Inflammatory macrophage (primary cell): ENCODE results near the gene ZIK1.
A peak's percentile ranks its signal among the peaks of the same experiment; 100 is the strongest.

ENCODE experiments used
- DNase-seq, 2 donors: peaks; one replicate each; pipeline ENCODE4 v3.0.0-alpha.2; 2020 to 2022

ZIK1 gene

DNA sequence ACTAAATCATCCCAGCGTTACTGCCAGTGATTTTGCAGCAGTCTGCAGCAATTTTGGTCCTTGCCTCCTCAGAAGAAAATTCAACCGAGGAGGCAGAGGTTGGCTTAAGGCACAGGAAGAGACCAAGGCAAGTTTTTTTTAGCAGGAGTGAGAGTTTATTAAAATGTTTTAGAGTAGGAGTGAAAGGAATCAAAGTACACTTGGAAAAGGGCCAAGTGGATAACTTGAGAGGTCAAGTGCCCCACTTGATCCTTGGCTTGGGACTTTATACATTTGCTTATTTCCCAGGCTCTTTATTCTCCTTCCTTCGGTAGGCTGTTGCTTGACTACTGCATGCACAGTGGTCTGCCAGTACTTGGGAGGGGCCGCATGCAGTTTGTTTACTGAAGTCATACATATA, 27.2 kb downstream of the ZIK1 start:
- DNase-seq: no peak

DNA sequence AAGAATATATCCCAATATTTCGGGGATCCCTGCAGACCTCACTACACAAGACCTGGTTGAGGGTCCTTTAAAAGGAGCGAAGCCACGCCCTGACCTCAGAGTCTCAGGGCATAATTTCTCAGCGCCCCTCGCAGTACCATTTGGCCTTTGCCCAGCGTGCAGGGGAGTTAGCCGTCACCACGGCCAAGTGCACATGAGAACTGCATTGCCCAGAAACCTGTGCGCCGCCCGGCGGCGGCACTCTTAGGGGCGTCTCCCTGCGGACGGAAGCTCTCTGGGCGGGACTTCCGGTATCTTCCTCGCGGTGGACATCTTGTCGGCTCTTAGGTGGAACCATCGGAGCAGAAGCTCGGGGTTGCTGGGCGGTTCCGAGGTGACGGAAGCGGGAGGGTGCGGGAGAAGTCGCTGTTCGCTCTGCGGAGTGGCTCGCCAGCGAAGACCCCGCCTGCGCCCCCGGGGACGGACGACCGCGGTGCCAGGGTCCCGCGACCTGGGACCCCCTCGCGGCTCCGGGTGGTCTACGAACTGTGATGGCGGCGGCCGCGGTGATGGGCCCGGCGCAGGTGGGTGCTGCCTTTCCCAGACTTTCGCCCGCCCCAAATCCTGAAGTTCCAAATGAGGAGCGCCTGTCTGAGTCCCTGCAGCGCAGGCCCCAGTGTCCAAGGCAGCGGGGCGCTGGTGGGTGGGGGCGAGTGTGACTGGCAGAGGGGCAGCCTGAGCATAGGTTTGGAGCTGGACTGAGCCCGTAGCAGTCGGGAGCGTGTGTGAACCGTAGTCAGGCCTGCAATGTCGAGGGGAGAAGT, 30.2 kb downstream of the ZIK1 start, which contains the start of gene ZNF134:
Gene ZNF134, plus strand, starts transcription at position 302 of the 803 bp plus-strand sequence. CDS start 5,227 bp downstream, outside the sequence.
- DNase-seq: peak; percentile 93 to 95

DNA sequence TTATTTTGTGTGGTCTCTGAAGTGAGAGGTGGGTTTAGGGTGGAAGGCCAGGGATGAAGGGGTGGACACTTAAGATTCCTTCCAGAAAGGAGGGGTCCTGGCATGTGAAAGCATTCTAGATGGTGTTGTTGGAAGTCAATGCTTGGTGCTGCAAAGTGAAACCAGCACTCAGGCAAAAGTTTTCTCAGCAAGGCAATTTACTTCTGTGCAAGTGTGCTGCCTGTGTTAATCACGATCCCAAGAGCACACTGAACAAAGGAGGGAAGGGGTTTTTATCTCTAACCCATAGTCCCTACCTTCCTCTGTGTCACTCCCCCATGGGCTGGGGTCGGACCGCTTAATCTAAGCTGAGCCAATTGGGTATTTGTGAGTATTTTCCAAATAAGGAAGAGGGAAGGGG, 31.4 kb downstream of the ZIK1 start:
- no peak for DNase-seq

GRCh38 chr19:57620673-57621348, 36.9 kb downstream of the ZIK1 start:
- DNase-seq: no peak

DNA sequence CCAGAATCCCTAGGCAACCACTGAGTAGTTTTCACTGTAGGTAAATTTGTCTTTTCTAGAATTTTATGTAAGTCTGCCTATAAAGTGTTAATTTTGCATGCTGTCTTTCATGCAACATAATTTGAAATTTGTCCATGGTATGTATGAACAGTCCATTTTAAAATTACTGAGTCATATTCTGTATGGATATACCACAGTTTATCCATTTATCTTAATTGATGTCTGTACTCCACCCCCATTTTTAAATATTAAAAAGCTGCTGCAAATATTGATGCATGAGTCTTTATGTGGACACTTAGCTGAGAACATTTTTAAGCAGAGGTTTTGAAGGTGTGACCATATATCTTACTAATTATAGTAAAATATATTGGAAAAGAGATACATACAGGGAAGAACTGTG, 39.1 kb downstream of the ZIK1 start:
- no peak for DNase-seq

- peak; percentile 96 for DNase-seq
Measured at GRCh38 chr19:57632987-57633831, 49.3 kb downstream of the ZIK1 start, which contains the start of gene ZNF211. TSS of gene ZNF211 (plus strand) at chr19:57633168. CDS start at chr19:57633347, 179 bp downstream.

DNA sequence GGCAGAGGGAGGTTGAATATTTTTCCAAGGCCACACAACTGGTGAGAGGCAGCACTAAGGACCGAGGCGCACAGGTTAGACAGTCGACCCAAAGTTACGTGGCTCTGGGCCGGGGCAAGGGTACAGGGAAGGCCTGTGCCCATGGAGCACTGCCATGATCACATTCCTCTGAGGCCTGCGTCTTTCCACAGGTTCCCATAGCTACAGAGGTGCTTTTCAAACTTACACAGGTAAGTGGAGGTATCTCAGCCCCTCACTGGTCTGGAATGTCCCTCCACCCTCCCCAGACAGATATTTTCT, 49.8 kb downstream of the ZIK1 start:
- no peak for DNase-seq

DNA sequence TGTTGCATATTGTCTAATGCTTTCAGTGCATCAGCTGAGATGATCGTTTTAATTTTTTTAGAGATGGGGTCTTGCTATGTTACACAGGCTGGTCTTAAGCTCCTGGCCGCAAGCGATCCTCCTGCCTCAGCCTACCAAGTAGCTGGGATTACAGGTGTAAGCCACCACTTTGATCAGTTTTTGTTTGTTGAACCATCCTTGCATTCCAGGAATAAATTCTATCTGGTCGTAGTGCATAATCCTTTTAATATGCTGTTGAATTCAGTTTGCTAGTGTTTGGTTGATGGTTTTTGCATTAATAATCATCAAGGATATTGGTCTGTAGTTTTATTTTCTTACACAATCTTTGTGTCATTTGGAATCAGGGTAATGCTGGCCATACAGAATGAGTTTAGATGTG, 53.4 kb downstream of the ZIK1 start:
- DNase-seq: no peak

GRCh38 chr19:57641715-57642234, 57.8 kb downstream of the ZIK1 start:
- DNase-seq: no peak

GRCh38 chr19:57642396-57643046, 58.6 kb downstream of the ZIK1 start:
- no peak for DNase-seq
